Activated B cell treated with CpG ODN at 0.5 μM for 24 hours (primary cell): Measurements from ENCODE around the gene RAET1E. TPM values are rescaled to one million over a fixed set of nuclear protein-coding genes. Genes with fewer than 3 reads are reported as not detected.

Source experiments
- ATAC-seq: fragments of 200-7000 bp; cut with Tn5 transposase; one replicate; pipeline ENCODE4 v1.10.0; 2021; ENCODE audit warnings: low read depth, mild to moderate bottlenecking, moderate library complexity
- CTCF ChIA-PET: fragments of 350-600 bp; sonication (Branson Sonifier 250); formaldehyde crosslinking; loops from one replicate; lab custom pipeline; 2021; ENCODE audit warnings: antibody characterized with exemption; lab: Charles Lee
- POLR2A ChIA-PET: fragments of 350-600 bp; sonication (Branson Sonifier 250); formaldehyde crosslinking; loops from one replicate; lab custom pipeline; 2021; ENCODE audit warnings: antibody characterized with exemption; lab: Charles Lee
- DNase-seq: peaks from one replicate; pipeline ENCODE4 v3.0.0; 2022
- H3K27ac Mint-ChIP-seq: one replicate; pipeline ENCODE4 v1.8.0; 2020; ENCODE audit warnings: mixed read lengths
- H3K27me3 Mint-ChIP-seq: one replicate; pipeline ENCODE4 v1.8.0; 2021; ENCODE audit warnings: mixed read lengths
- H3K36me3 Mint-ChIP-seq: one replicate; pipeline ENCODE4 v1.8.0; 2021; ENCODE audit warnings: low read depth, mixed read lengths
- H3K4me1 Mint-ChIP-seq: one replicate; pipeline ENCODE4 v1.8.0; 2021; ENCODE audit warnings: mixed read lengths
- H3K4me3 Mint-ChIP-seq: one replicate; pipeline ENCODE4 v1.8.0; 2020; ENCODE audit warnings: mild to moderate bottlenecking, mixed read lengths
- H3K9me3 Mint-ChIP-seq: one replicate; pipeline ENCODE4 v1.8.0; 2020; ENCODE audit warnings: mixed read lengths
- CTCF ChIP-seq: fragments of 200-600 bp; IDR thresholded peaks from one replicate; pipeline ENCODE4 v1.8.0; 2022; ENCODE audit warnings: antibody characterized with exemption, mild to moderate bottlenecking
- intact Hi-C: fragments of 100-400 bp; cut with micrococcal nuclease; formaldehyde crosslinking; loops from one replicate; pipeline ENCODE4 v1.15.1; 2024
- total RNA-seq: library from RNA; stranded (reverse); gene quantifications from 2 replicates; pipeline ENCODE4 v1.2.3, GENCODE V29; 2022

RAET1E gene
- total RNA-seq, 1 donor from 2014 or later, result not detected

- ATAC-seq, result peak; percentile 70
- TF ChIP-seq CTCF, result no peak
- CTCF ChIA-PET, result no interaction called here
- peak; percentile 53 for DNase-seq
- H3K4me3 Mint-ChIP-seq, result peak within 1 kb of the TSS; percentile 89
- peaks cover 43% of the 10 kb centered on the region for H3K4me1 Mint-ChIP-seq
- POLR2A ChIA-PET, result interaction anchor here (0.6 kb wide), 1 partner anchor 63 kb away, joined by 5 read pairs; no protein-coding TSS in a partner anchor
- H3K9me3 Mint-ChIP-seq, result no peaks in the 10 kb centered on the region
- H3K36me3 Mint-ChIP-seq, result peaks cover 2% of the 10 kb centered on the region
- H3K27ac Mint-ChIP-seq, result peak within 1 kb of the TSS; percentile 73
- peaks cover 46% of the 10 kb centered on the region for H3K27me3 Mint-ChIP-seq
- intact Hi-C loops, result loop anchor here (5.0 kb wide), 1 partner anchor 80 kb away; the partner anchor contains the start of gene LRP11
Observed at GRCh38 chr6:149941583-149942460, 43.9 kb upstream of the RAET1E start, which contains the start of gene ULBP2. TSS of gene ULBP2 (plus strand) at chr6:149942014. CDS start at chr6:149942073, 59 bp downstream.

GRCh38 chr6:149940672-149940982, 42.7 kb upstream of the RAET1E start:
- Mint-ChIP-seq H3K4me1 (peaks cover 43% of the 10 kb centered on the region), H3K27ac (peak overlapping the region; percentile 50), H3K4me3 (peak overlapping the region; percentile 53), H3K36me3 (peaks cover 2% of the 10 kb centered on the region), H3K27me3 (peaks cover 51% of the 10 kb centered on the region), H3K9me3 (no peaks in the 10 kb centered on the region)
- intact Hi-C loops, result loop anchor here (5.0 kb wide), 1 partner anchor 78 kb away; the partner anchor contains the start of gene LRP11
- ATAC-seq, result no peak
- no peak for TF ChIP-seq CTCF
- ChIA-PET CTCF (no interaction called here), POLR2A (no interaction called here)
- no peak for DNase-seq

- Mint-ChIP-seq H3K9me3 (no peaks in the 10 kb centered on the region), H3K36me3 (peaks cover 2% of the 10 kb centered on the region), H3K4me3 (peak overlapping the region; percentile 82), H3K27me3 (peaks cover 57% of the 10 kb centered on the region), H3K27ac (peak overlapping the region; percentile 50), H3K4me1 (peaks cover 43% of the 10 kb centered on the region)
- DNase-seq (no peak), ATAC-seq (no peak)
- TF ChIP-seq CTCF, result no peak
- intact Hi-C loops, result loop anchor here (1.0 to 5.0 kb wide), 5 partner anchors 23 to 682 kb away; partner anchors contain the start of genes LRP11 and ULBP1
- POLR2A ChIA-PET, result interaction anchor here (1.4 kb wide), 1 partner anchor 21 kb away, joined by 3 read pairs; no protein-coding TSS in a partner anchor
- CTCF ChIA-PET, result interaction anchor here (1.3 kb wide), 1 partner anchor 77 kb away, joined by 3 read pairs; no protein-coding TSS in a partner anchor
Observed at GRCh38 chr6:149939909-149940671, 42.2 kb upstream of the RAET1E start.

- no peak for DNase-seq
- H3K9me3 Mint-ChIP-seq, result no peaks in the 10 kb centered on the region
- peak overlapping the region; percentile 82 for H3K4me3 Mint-ChIP-seq
- H3K27me3 Mint-ChIP-seq, result peaks cover 63% of the 10 kb centered on the region
- TF ChIP-seq CTCF, result no peak
- CTCF ChIA-PET, result interaction anchor here (1.1 to 1.3 kb wide), 2 partner anchors 67 to 78 kb away, joined by 3 to 4 read pairs; no protein-coding TSS in a partner anchor
- intact Hi-C loops, result loop anchor here (1.0 to 5.0 kb wide), 4 partner anchors 24 to 683 kb away; partner anchors contain the start of gene ULBP1
- H3K27ac Mint-ChIP-seq, result peak overlapping the region; percentile 86
- H3K36me3 Mint-ChIP-seq, result peaks cover 2% of the 10 kb centered on the region
- no peak for ATAC-seq
- peaks cover 45% of the 10 kb centered on the region for H3K4me1 Mint-ChIP-seq
- POLR2A ChIA-PET, result interaction anchor here (0.9 to 1.4 kb wide), 3 partner anchors 22 to 65 kb away, joined by 3 read pairs; partner anchors contain the start of gene ULBP1
Observed at GRCh38 chr6:149939356-149939648, 41.4 kb upstream of the RAET1E start.
